ENCODE measurements around the gene PPP2R5B. TPM values are rescaled to one million over a fixed set of nuclear protein-coding genes. Genes with fewer than 3 reads are reported as not detected.

PPP2R5B gene
- total and polyA plus RNA-seq, 2 donors (not counting 1 experiment from before 2014, with no cell fraction given), result 12.1 to 12.4 TPM

GRCh38 chr11:64918017-64918416 lies 6.5 kb upstream of the PPP2R5B start:
- DNase-seq (ENCODE audit: low read depth in 2 of 2), result peak; percentile 59 to 65
- Histone ChIP-seq H3K4me3 (replicated peaks in 1 of 4; ENCODE audit: control extremely low read depth in 1 of 4, insufficient read depth in 1 of 4, low read depth in 3 of 4, low read length in 4 of 4) (peak overlapping the region; percentile 50 to 92 (median 73)), H3K27ac (ENCODE audit: insufficient read depth, low read length) (peak overlapping the region; percentile 44), H3K9ac (ENCODE audit: insufficient read depth, low read length) (no peak overlapping the region), H3K36me3 (ENCODE audit: control insufficient read depth, insufficient read depth, low read length) (peaks cover 3% of the 10 kb centered on the region), H3K9me3 (ENCODE audit: control insufficient read depth, insufficient read depth, low read depth, low read length) (no peaks in the 10 kb centered on the region), H3K4me2 (ENCODE audit: extremely low read depth, insufficient read depth, low read length) (peak overlapping the region; percentile 74), H2AFZ (ENCODE audit: low read length) (no peak overlapping the region), H4K20me1 (ENCODE audit: control insufficient read depth, extremely low read depth, insufficient read depth, low read length) (no peaks in the 10 kb centered on the region), H3K79me2 (ENCODE audit: control insufficient read depth, insufficient read depth, low read length) (peaks cover 10% of the 10 kb centered on the region), H3K4me1 (ENCODE audit: control insufficient read depth, extremely low read depth, insufficient read depth, low read length) (no peaks in the 10 kb centered on the region), H3K27me3 (ENCODE audit: control insufficient read depth, insufficient read depth, low read length) (no peaks in the 10 kb centered on the region)
- TF ChIP-seq EZH2 (IDR thresholded peaks at IDR 0.05; ENCODE audit: low read length, missing control alignments) (no peak), CTCF (conservative IDR thresholded peaks at IDR 0.05 in 1 of 2, IDR thresholded peaks at IDR 0.05 in 1 of 2; ENCODE audit: low read depth in 1 of 2, low read length in 2 of 2) (peak; percentile 25 to 41)

DNA sequence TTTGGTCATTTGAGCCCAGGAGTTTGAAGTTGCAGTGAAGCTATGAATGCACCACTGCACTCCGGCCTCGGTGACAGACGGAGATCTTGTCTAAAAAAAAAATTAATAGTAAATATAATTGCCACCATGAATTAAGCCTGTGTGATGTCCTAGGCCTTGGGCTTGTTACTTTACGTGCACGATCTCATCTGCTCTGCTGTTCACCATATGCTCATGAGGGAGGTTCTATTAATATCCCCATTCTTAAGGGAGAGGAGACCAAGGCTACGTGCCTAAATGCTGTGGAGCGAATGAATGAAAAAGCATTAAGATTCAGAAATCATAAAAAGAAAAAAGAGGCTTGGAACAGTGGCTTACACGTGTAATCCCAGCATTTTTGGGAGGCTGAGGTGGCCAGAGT lies 4.9 kb upstream of the PPP2R5B start:
- Histone ChIP-seq H3K27me3 (ENCODE audit: control insufficient read depth, insufficient read depth, low read length) (no peaks in the 10 kb centered on the region), H3K36me3 (ENCODE audit: control insufficient read depth, insufficient read depth, low read length) (no peaks in the 10 kb centered on the region), H3K4me2 (ENCODE audit: extremely low read depth, insufficient read depth, low read length) (no peak overlapping the region), H3K4me1 (ENCODE audit: control insufficient read depth, extremely low read depth, insufficient read depth, low read length) (peaks cover 6% of the 10 kb centered on the region), H3K79me2 (ENCODE audit: control insufficient read depth, insufficient read depth, low read length) (peaks cover 10% of the 10 kb centered on the region), H3K27ac (ENCODE audit: insufficient read depth, low read length) (no peak overlapping the region), H3K4me3 (replicated peaks in 1 of 4; ENCODE audit: control extremely low read depth in 1 of 4, insufficient read depth in 1 of 4, low read depth in 3 of 4, low read length in 4 of 4) (no peak overlapping the region), H2AFZ (ENCODE audit: low read length) (no peak overlapping the region), H3K9ac (ENCODE audit: insufficient read depth, low read length) (no peak overlapping the region), H3K9me3 (ENCODE audit: control insufficient read depth, insufficient read depth, low read depth, low read length) (no peaks in the 10 kb centered on the region), H4K20me1 (ENCODE audit: control insufficient read depth, extremely low read depth, insufficient read depth, low read length) (no peaks in the 10 kb centered on the region)
- TF ChIP-seq CTCF (conservative IDR thresholded peaks at IDR 0.05 in 1 of 2, IDR thresholded peaks at IDR 0.05 in 1 of 2; ENCODE audit: low read depth in 1 of 2, low read length in 2 of 2), result no peak
- no peak for TF ChIP-seq EZH2 (IDR thresholded peaks at IDR 0.05; ENCODE audit: low read length, missing control alignments)
- DNase-seq (ENCODE audit: low read depth in 2 of 2), result no peak

DNA sequence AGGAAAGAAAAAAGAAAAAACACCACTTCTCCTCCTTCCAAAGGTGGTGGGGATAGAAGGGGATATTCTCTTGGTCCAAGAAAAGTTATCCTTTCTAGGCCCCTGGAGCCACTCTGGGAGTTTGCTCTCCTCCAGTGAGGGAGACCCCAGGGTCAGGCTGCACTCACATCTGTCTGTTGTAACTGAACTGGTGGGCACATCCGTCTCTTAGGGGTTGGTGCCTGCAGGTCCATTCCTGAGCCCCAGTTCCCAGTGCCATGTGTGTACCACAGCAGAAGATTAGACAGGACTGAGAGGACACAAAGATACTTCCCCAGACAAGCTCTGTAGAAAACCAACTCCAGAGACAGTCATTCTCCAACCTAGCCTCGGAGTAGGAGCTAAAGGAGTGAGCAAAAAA lies 4.4 kb upstream of the PPP2R5B start:
- Histone ChIP-seq H3K36me3 (ENCODE audit: control insufficient read depth, insufficient read depth, low read length) (no peaks in the 10 kb centered on the region), H3K27me3 (ENCODE audit: control insufficient read depth, insufficient read depth, low read length) (no peaks in the 10 kb centered on the region), H3K4me3 (replicated peaks in 1 of 4; ENCODE audit: control extremely low read depth in 1 of 4, insufficient read depth in 1 of 4, low read depth in 3 of 4, low read length in 4 of 4) (no peak overlapping the region), H4K20me1 (ENCODE audit: control insufficient read depth, extremely low read depth, insufficient read depth, low read length) (no peaks in the 10 kb centered on the region), H3K4me1 (ENCODE audit: control insufficient read depth, extremely low read depth, insufficient read depth, low read length) (peaks cover 6% of the 10 kb centered on the region), H3K9ac (ENCODE audit: insufficient read depth, low read length) (no peak overlapping the region), H3K9me3 (ENCODE audit: control insufficient read depth, insufficient read depth, low read depth, low read length) (no peaks in the 10 kb centered on the region), H3K27ac (ENCODE audit: insufficient read depth, low read length) (no peak overlapping the region), H3K4me2 (ENCODE audit: extremely low read depth, insufficient read depth, low read length) (no peak overlapping the region), H3K79me2 (ENCODE audit: control insufficient read depth, insufficient read depth, low read length) (peaks cover 10% of the 10 kb centered on the region), H2AFZ (ENCODE audit: low read length) (no peak overlapping the region)
- no peak for DNase-seq (ENCODE audit: low read depth in 2 of 2)
- no peak for TF ChIP-seq EZH2 (IDR thresholded peaks at IDR 0.05; ENCODE audit: low read length, missing control alignments)
- no peak for TF ChIP-seq CTCF (conservative IDR thresholded peaks at IDR 0.05 in 1 of 2, IDR thresholded peaks at IDR 0.05 in 1 of 2; ENCODE audit: low read depth in 1 of 2, low read length in 2 of 2)

Measured in fibroblast of lung (primary cell).